Activated effector memory CD4-positive, alpha-beta T cell treated with anti-CD3 and anti-CD28 coated beads, Interleukin-2, amount 50 U/mL, for 16 hours (primary cell): ENCODE results near the gene BBS9.

Source experiments
- DNase-seq: peaks from one replicate; pipeline ENCODE4 v3.0.0-alpha.2; 2020

The BBS9 gene

GRCh38 chr7:33379891-33380525 is 250.6 kb downstream of the BBS9 start:
- DNase-seq = no peak

GRCh38 chr7:33388332-33388731 is 259.0 kb downstream of the BBS9 start:
- DNase-seq = no peak

GRCh38 chr7:33392148-33392547 is 262.8 kb downstream of the BBS9 start:
- DNase-seq = no peak

GRCh38 chr7:33393770-33394169 is 264.4 kb downstream of the BBS9 start:
- no peak for DNase-seq

GRCh38 chr7:33395340-33395739 is 266.0 kb downstream of the BBS9 start:
- no peak for DNase-seq

- no peak for DNase-seq
Measured at GRCh38 chr7:33399528-33400213, 270.3 kb downstream of the BBS9 start.

- DNase-seq = no peak
Measured at GRCh38 chr7:33400214-33400538, 270.8 kb downstream of the BBS9 start.

GRCh38 chr7:33410266-33410665 is 280.9 kb downstream of the BBS9 start:
- no peak for DNase-seq

GRCh38 chr7:33411020-33411419 is 281.7 kb downstream of the BBS9 start:
- no peak for DNase-seq

- DNase-seq = no peak
Measured at GRCh38 chr7:33412331-33412730, 283.0 kb downstream of the BBS9 start.

GRCh38 chr7:33418251-33418701 is 288.9 kb downstream of the BBS9 start:
- no peak for DNase-seq

- no peak for DNase-seq
Measured at GRCh38 chr7:33420311-33420940, 291.1 kb downstream of the BBS9 start.

- no peak for DNase-seq
Measured at GRCh38 chr7:33421429-33421828, 292.1 kb downstream of the BBS9 start.

GRCh38 chr7:33422141-33422540 is 292.8 kb downstream of the BBS9 start:
- no peak for DNase-seq

- DNase-seq = no peak
Measured at GRCh38 chr7:33422825-33423645, 293.7 kb downstream of the BBS9 start.

GRCh38 chr7:33423646-33424020 is 294.3 kb downstream of the BBS9 start:
- DNase-seq = no peak

GRCh38 chr7:33425395-33425794 is 296.0 kb downstream of the BBS9 start:
- DNase-seq = no peak

- no peak for DNase-seq
Measured at GRCh38 chr7:33425929-33426678, 296.7 kb downstream of the BBS9 start.

GRCh38 chr7:33428415-33428814 is 299.1 kb downstream of the BBS9 start:
- no peak for DNase-seq

- no peak for DNase-seq
Measured at GRCh38 chr7:33431543-33431942, 302.2 kb downstream of the BBS9 start.

GRCh38 chr7:33432821-33433220 is 303.5 kb downstream of the BBS9 start:
- DNase-seq = no peak

- DNase-seq = no peak
Measured at GRCh38 chr7:33433357-33433756, 304.0 kb downstream of the BBS9 start.

GRCh38 chr7:33444511-33444910 is 315.1 kb downstream of the BBS9 start:
- no peak for DNase-seq
